T-helper 22 cell (primary cell): ENCODE results near the gene TIAL1.
"Not testable (repeated sequence)": the region's sequence is repeated elsewhere in the genome, so short reads cannot be mapped to it uniquely, and the experiment has no call there.

Experiments used
- DNase-seq: peaks from one replicate; pipeline ENCODE4 v3.0.0-alpha.2; 2020; ENCODE audit warnings: low read depth

The TIAL1 gene

DNA sequence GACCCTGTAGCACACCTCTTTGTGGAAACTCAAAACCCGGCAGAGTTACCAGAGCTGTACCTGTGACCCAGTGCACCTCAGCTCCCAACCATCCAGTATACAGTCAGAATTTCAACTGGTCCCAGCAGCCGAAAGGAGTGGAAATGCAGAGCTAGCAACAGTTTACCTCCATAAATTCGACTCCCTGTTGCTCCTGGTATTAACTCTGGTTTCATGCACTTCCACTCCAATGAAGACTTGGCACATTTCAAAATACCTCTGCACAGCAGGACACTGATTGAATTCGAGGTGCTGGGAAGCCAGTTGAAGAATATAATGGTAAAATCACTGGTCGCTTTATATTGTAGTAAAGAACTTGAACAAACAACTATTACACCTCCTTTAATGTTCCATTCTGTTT, 17.9 kb upstream of the TIAL1 start:
- DNase-seq, result no peak

DNA sequence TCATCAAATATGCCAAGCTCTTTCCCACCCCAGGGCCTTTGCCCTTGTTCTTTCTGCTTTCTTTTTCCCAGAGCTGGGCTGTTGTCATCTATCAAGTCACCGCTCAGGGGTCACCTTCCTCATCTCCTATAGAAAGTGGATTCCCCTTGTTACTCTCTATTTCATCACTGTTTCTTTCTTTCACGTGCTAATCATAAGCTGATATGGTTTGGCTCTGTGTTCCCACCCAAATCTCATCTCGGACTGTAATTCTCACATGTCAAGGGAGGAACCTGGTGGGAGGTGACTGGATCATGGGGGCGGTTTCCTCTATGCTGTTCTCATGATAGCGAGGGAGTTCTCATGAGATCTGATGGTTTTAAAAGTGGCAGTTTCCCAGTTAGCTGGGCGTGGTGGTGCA, 17.0 kb upstream of the TIAL1 start:
- DNase-seq, result no peak

DNA sequence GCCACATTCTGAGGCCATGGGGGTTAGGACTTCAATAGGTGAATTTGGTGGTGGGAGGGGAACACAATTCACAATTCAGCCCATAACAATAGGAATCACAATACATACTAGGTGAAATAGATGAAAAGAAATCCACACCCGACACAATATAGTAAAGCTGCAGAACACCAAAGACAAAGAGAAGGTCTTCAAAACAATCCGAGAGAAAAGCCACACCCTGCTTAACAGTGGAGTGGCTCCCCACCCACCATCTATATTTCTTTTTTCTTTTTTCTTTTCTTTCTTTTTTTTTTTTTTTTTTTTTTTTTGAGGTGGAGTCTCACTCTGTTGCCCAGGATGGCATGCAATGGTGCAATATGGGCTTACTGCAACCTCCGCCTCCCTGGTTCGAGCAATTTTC, 14.7 kb upstream of the TIAL1 start:
- DNase-seq, result no peak

DNA sequence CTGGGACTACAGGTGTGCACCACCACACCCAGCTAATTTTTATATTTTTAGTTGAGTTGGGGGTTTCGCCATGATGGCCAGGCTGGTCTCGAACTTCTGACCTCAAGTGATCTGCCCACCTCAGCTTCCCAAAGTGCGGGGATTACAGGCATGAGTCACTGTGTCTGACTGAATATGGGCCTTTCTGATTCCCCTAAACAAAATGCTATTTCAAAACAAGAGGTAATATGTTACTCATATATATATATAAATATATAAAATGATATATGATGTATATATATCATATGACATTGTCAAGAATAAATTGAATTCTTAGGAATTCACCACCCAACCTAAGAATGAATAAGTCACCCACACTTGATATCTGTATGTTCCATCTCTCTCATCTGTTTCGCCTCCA, 12.8 kb upstream of the TIAL1 start:
- no peak for DNase-seq

DNA sequence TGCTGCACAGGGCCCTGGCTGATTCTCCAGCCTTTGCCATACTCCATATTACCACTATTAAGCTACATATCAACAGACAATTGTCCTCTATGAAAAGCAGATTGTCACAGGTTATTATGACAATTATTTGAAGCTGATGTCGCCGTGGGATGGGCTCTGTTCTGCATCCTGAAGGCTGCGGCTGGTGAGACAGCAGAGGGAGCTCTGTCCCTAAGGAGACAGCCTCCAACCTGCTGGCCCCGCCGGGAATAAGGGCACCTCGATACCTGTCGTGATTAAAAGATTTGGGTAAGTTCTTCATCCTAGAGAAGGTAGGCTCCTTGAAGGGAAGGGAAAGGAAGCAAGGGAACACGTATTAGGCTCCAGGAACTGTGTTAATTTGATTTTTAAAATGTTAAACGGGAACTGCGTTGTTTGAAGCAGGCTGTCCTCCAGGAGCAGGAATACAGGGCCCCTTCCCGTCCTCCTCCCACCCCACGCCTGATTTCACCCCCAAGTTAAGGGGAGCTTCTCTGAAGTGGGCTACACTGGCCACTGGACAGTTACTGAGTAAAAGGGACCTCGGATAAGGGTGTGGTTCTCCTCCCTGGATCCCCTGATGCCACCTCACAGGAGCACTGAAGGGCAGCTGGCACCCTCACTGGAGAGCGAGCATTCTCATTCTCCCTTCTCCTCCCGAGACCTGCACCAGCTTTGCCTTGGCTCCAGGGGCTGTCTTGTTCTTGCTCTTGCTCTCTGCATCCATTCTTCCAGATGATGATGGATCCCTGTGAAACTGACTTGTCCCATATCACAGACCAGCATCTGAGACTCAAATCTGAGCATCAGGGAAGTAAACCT, 11.8 kb upstream of the TIAL1 start:
- DNase-seq, result no peak

DNA sequence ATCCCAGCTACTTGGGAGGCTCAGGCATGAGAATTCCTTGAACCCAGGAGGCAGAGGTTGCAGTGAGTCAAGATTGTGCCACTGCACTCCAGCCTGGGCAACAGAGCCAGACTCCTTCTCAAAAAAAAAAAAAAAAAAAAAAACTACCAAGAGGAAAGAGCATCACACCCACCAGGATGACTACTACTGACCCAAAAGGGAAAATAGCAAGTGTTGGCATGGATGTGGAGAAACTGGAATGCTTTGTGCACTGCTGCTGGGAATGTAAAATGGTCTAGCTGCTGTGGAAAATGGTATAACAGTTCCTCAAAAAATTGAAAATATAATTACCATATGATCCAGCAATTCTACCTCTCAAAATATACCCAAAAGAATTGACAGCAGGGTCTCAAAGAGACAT, 7.7 kb upstream of the TIAL1 start:
- no peak for DNase-seq

DNA sequence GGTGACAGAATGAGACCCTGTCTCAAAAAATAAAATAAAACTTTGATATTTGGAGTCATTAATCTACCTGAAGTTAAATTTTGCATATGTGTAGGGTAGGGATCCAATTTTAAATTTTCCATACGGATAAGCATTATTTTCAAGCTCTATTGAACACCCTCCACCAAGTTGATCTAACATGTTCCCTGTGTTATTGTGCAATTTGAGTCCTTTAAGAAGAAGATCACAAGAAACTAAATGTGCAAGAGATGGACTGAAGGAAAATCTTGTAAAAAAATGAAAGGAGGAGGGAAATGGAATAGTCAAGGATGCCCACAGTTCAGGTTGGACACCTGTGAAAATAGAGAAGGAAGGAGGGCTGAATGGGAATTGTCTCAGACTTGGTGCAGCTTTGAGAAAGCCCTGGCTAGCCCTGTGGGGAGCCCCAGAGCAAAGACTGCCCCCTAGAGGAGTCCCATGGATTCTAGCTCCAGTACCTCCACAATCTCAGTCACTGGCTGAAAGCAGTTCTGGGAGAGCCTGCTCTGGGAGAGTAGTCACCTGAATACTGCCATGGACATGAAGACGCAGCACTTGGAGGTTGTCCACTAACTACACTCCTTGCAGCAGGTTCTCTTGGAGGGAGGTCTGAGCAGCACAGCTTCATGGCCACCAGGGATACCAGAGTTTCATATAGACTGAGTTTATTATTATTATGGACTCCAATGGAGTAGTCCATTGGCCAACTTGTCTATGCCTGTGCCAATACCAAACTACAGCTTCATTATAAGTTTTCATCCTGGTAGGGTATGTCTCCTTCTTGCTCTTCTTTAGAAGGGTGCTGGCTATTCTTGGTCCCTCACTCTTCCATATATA, 5.7 kb upstream of the TIAL1 start:
- no peak for DNase-seq

DNA sequence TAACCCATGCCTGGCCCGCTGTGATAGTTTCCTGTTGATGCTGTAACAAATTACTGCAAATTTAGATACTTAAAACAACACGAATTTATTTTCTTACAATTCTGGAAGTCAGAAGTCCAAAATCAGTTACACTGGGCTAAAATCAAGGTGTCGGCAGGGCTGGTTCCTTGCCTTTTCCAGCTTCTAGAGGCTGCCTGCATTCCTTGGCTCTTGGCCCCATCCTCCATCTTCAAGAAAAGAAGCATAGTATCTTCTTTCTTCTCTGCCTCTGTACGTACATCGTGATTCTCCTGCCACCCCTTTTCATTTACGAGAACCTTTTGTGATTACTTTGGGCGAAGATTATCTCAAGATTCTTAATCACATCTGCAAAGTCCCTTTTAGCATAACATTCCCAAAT, 1.6 kb upstream of the TIAL1 start:
- no peak for DNase-seq

DNA sequence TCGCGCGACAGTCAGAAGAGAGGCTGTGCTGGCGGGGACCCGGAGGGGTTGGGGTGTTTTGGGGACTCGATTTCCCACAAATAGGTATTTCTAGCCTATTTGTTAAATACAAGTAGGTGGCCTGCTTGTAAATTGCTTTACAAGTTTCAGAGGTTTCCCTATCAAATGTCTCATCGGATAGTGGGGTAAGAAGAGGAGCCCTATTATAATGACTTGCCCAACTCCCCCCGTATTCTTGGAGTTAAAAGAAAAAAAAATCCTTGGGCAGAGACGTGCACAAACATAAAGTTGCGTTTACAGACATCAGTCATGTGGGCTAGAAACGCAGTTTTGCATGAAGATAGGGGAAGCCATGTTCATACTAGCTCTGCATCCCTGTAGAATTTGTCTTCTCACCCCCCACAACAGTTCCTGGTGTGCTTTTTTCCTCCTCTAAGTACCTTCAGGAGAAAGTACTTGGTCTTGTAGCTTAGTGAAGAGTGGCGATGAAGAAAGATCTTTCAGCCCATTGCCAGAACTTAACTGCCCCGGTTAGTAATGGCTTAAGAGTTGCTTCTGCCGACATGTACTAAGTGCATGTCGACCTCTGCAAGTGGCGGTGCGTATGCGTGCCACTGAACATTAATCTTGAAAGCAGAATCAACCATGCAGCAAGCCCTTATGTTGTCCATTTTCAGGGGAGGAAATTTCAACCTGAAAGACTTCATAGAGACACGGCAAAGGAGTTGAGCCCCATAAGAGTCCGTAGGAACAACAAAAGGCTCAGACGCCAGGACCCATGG, 832 bp upstream of the TIAL1 start:
- DNase-seq, result no peak

DNA sequence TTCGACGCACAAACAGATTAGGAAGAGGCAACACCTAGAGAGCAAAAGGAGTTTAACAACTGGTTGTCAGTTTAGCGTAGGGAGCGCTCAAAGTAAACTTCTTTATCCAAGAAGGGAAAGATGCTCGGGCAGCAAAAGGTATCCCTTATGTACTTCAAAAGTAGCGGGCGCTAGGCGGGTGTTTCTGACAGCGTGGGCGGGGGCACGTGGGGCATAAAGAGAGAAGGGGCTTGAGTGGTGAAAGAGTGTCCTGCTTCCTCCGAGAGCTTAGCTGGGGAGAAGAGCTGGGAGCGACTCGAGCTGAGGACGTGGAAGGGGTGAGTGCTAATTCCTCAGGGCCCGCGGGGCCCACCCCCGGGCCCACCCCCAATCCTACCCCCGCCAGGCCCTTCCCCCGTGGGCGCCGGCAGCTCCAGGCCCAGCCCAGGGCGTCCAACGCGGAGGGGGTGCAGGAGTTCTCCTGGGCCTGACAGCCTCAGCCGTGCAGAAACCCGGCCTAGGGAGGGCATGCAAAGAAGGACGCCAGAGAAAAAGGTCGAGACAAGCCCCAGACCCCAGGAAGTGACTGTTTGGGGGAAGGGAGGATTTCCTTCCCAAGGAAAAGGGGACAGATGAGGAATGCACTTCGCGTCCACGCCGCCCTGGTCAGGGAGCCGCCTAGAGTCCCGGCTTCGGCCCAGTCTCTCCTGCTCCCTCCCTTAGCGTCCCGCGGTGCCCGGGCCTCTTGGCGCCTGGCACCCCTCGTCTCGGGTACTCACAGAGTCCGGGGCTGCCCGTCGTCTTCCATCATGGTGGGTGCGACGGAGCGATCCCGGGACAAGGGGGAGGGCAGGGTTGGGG, 868 bp downstream of the TIAL1 start:
- peak; percentile 33 for DNase-seq

DNA sequence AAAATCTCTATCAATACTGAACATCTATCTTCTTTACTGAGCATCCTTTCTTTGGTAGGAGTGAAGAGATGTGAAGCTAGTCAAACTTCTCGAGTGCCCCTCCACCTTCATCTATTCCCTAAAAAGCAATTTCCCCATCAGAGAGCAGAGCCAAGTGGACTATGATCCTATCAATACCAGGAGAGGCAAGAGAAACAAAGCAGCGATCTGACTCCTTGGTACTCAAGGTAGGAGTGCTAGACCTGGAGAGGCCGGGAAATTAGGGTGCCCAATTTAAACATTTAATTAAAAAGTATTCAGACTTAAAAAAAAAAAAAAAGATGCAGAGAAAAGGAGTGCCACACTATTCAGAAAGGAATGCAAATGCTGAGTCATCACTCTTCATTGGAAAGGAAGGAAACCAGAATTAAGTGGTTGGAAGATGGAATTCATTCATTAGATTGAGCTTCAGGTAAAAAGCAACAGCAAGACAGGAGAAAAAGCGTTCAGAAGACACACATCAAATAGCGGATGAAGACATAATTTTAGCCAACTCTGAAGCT, 1.6 kb downstream of the TIAL1 start:
- no peak for DNase-seq

DNA sequence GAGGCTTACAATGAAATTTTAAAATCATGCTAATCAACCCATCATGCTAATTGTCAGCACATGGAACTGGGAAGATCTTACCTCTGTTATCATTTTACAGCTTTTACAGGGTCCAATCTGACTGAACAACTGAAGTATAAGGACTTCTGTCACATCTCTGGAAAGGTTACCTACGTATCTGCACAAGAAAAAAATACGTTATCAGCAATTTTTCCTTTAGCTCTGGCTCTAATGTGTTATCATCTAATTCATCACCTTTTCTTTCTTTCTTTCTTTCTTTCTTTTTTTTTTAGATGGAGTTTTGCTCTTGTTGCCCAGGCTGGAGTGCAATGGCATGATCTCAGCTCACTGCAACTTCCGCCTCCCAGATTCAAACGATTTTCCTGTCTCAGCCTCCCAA, 8.7 kb downstream of the TIAL1 start:
- no peak for DNase-seq

DNA sequence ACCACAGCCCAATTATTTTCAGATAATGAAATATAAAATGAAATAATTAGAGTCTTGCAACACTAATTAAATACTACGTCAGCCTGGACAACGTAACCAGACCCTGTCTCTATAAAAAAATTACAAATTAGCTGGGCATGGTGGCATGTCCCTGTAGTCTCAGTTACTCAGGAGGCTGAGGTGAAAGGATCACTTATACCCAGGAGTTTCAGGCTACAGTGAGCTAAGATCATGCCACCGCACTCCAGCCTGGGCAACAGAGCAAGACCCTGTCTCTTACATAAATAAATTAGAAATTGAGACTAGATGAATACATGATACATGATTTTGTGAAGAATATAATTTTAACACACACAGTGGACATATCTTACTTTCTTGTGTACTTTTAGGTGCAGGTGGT, 18.4 kb downstream of the TIAL1 start:
- no peak for DNase-seq

DNA sequence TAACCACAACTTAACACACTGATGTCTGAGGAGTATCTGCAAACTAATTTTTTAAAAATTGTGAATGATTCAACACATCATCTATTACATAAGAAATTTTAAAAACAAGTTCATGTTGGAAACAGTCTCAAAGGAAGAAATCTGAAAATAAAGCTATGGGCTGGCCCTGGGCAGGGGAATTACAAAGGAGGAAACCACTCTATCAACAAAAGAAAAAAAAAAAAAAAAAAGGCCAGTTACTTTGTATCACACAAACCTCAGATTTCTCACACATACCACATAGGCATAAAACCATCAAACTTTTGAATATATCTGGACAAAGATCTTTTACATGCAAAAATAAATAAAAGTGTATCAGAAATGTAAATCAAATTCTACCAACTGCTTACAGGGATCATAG, 20.8 kb downstream of the TIAL1 start:
- DNase-seq, result no peak

DNA sequence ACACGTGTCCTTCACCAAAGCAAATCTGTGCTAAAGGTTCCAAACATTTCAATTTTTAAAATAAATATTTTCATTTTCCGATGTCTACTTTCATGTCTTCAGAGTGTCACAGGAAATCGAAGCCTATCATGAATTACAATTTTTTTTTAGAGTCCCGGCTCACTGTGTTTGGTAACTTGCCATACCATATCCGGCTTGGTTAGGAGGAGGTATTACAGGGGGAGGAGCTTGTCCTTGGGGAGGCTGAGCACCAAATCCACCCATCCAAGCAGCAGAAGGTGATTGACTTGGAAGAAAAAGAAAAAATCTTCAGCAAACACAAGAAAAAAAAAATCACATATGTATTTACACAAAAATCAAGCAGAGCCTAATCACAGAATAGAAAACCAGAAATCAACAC, 21.3 kb downstream of the TIAL1 start:
- DNase-seq, result peak; percentile 8

DNA sequence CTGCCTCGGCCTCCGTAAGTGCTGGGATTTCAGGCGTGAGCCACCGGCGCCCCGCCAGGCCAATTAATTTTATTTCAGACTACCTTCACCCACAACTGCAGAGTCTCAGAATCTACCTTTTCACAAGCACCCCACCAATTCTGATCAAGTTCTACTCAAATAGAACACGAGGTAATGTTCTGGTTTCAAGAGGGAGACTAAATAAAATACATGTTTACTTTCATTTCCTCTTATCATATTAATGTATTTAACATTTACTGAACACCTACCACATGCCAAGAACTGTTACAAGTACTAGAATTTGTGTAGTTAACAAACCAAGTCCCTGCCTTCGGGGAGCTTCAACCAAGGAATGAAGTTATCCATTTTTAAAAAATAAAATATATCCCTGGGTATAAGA, 28.8 kb downstream of the TIAL1 start:
- no peak for DNase-seq

DNA sequence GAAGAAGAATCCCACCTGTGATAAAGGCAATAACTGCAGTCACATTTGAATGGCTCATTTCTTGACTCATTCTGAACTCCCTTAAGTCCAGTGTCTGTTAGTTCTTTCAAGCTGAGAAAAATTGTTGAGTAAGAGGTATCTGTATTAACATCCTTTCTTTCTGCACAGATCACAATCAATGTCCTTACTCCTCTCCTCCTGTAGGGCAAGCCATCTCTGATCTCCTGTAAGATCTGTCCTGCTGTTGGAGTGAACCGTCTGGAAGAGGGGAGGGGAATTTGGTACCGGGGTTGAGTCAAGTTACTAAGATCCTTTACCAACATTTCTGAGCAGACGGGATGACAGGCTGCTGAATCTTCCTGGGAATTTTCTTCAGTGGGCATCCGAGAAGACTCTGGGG, 34.7 kb downstream of the TIAL1 start:
- DNase-seq, result no peak

DNA sequence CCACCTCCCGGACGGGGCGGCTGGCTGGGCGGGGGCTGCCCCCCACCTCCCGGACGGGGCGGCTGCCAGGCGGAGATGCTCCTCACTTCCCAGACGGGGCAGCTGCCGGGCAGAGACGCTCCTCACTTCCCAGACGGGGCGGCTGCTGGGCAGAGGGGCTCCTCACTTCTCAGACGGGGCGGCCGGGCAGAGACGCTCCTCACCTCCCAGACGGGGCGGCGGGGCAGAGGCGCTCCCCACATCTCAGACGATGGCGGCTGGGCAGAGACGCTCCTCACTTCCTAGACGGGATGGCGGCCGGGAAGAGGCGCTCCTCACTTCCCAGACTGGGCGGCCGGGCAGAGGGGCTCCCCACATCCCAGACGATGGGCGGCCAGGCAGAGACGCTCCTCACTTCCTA, 37.3 kb downstream of the TIAL1 start:
- not testable (repeated sequence) for DNase-seq

DNA sequence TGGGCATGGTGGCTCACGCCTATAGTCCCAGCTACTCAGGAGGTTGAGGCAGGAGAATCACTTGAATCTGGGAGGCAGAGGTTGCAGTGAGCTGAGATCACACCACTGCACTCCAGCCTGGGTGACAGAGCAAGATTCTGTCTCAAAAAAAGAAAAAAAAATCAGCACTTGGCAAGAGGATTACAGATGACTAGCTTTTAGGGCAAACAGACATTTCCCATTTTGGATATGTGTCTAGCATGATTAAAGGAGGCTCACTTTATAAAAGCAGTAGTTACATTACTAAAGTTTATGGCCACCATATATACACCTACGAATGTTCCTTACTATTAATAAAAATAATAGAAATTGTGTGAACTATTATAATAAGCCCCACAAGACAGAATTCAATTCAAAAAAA, 40.7 kb downstream of the TIAL1 start:
- not testable (repeated sequence) for DNase-seq

DNA sequence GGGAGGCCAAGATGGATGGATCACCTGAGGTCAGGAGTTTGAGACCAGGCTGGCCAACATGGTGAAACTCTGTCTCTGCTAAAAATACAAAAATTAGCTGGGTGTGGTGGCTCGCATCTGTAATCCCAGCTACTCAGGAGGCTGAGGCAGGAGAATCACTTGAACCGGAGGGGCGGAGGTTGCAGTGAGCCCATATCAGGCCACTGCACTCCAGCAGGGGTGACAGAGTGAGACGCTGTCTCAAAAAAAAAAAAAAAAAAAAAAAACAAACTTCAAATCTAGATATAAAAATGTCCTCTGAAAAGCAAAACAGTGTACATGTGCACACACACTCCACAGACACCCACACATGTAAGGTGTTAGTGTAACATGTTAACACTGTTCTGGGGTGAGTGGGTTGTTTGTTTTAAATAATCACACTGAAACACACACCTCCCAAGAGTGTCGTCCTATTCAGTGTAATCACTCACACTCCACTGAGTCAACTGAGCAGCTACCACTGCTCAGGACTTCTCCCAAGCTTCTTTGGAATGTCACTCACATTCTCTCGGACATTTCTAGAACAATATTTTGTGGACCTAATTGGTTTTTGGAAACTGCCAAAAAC, 41.5 kb downstream of the TIAL1 start:
- no peak for DNase-seq

DNA sequence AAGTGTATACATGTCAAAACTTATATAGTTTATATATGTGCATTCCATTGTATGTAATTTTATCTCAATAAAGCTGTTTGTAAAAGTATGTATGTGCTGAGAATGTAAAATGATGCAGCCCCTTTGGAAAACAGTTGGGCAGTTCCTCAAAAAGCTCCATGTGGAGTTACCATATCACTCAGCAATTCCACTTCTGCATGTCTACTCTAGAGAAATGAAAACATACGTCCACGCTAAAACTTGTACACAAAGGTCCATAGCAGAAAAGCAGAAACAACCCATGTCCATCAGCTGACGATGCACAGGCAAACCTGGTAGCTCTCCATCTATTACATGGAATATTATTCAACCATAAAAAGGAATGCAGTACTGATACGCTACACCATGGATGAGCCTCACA, 45.9 kb downstream of the TIAL1 start:
- no peak for DNase-seq
